Glomerular visceral epithelial cell (primary cell): ENCODE data around the gene CMTM8.

Experiments used
- DNase-seq: peaks from one replicate; pipeline ENCODE4 v3.0.0-alpha.2; 2016; ENCODE audit errors: extremely low spot score

The CMTM8 gene

GRCh38 chr3:32276279-32276841 is 37.9 kb downstream of the CMTM8 start:
- no peak for DNase-seq

- no peak for DNase-seq
Observed at GRCh38 chr3:32278714-32279113, 40.2 kb downstream of the CMTM8 start.

- no peak for DNase-seq
Observed at GRCh38 chr3:32280262-32280910, 41.9 kb downstream of the CMTM8 start.

- no peak for DNase-seq
Observed at GRCh38 chr3:32281570-32282106, 43.2 kb downstream of the CMTM8 start.

- DNase-seq, result no peak
Observed at GRCh38 chr3:32282578-32283154, 44.2 kb downstream of the CMTM8 start.

- no peak for DNase-seq
Observed at GRCh38 chr3:32283304-32283703, 44.8 kb downstream of the CMTM8 start.

- DNase-seq, result no peak
Observed at GRCh38 chr3:32284443-32285212, 46.1 kb downstream of the CMTM8 start.

- no peak for DNase-seq
Observed at GRCh38 chr3:32285891-32286290, 47.4 kb downstream of the CMTM8 start.

- DNase-seq, result no peak
Observed at GRCh38 chr3:32288819-32289218, 50.3 kb downstream of the CMTM8 start.

- DNase-seq, result no peak
Observed at GRCh38 chr3:32290619-32291018, 52.1 kb downstream of the CMTM8 start.

- no peak for DNase-seq
Observed at GRCh38 chr3:32292085-32292796, 53.8 kb downstream of the CMTM8 start.

GRCh38 chr3:32293903-32294302 is 55.4 kb downstream of the CMTM8 start:
- no peak for DNase-seq

- peak; percentile 70 for DNase-seq
Observed at GRCh38 chr3:32296251-32297204, 58.0 kb downstream of the CMTM8 start.

GRCh38 chr3:32297366-32297765 is 58.9 kb downstream of the CMTM8 start:
- DNase-seq, result no peak

GRCh38 chr3:32301426-32301825 is 62.9 kb downstream of the CMTM8 start:
- DNase-seq, result no peak

GRCh38 chr3:32302601-32303398 is 64.3 kb downstream of the CMTM8 start:
- no peak for DNase-seq

- DNase-seq, result no peak
Observed at GRCh38 chr3:32303399-32303747, 64.9 kb downstream of the CMTM8 start.

GRCh38 chr3:32303977-32304881 is 65.7 kb downstream of the CMTM8 start:
- no peak for DNase-seq

- no peak for DNase-seq
Observed at GRCh38 chr3:32305361-32305876, 66.9 kb downstream of the CMTM8 start.
